GM21528 (cell line): ENCODE data around the gene VPREB1.
"Not testable (repeated sequence)": the region's sequence is repeated elsewhere in the genome, so short reads cannot be mapped to it uniquely, and the experiment has no call there.

Source experiments
- ATAC-seq: cut with Tn5 transposase; IDR thresholded peaks from one replicate; pipeline ENCODE4 v1.9.1; 2021; ENCODE audit warnings: mild to moderate bottlenecking, moderate library complexity; ENCODE audit not compliant: unreplicated experiment, low FRiP score

Gene VPREB1

DNA sequence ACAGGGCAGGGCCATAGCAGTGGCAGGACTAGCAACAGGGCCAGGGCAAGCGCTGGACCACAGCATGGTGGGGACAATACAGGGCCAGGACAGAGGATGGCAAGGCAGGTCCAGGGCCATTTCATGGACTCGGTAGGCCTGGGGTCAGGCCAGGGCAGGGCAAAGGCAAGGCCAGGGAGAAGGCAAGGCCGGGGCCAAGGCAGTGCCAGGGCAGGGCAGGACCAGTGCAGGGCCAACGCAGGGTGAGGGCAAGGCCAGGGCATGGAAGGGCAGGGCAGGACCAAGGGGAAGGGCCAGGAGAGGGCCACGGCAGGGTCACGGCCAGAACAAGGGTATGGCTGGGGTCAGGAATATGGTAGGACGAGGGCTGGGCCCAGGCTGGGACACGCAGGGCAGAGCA lies 45.1 kb downstream of the VPREB1 start:
- not testable (repeated sequence) for ATAC-seq

DNA sequence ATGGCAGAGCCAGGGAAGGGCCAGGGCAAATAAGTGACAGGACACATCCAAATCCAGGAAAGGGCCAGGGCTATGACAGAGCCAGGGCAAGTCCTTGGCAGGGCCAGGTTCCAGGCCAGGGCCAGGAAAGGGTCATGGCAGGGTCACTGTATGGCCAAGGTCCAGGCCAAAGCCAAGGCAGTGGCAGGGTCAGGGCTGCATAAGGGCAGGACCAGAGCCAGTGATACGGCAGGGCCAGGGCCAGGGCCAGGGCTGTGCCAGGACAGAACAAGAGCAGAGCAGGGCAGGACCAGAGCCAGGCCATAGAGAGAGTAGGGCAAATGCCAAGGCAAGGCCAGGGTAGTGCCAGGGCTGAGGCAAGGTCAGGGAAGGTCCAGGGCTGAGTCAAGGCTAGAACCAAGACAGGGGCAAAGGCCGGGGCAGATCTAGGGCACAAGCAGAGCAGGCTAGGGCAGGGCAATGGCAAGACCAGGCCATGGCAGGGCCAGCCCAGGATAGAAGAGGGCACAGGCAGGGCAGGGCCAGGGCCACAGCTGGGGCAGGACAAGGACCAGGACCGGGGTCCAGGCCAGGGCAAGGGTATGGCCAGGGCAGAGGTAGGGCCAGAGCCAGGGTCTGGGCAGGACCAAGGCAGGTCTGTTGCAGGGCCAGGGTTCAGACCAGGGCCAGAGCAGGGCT lies 46.7 kb downstream of the VPREB1 start:
- not testable (repeated sequence) for ATAC-seq

GRCh38 chr22:22292656-22293055 lies 48.1 kb downstream of the VPREB1 start:
- not testable (repeated sequence) for ATAC-seq

- ATAC-seq = not testable (repeated sequence)
Measured at GRCh38 chr22:22293436-22293835, 48.9 kb downstream of the VPREB1 start.

GRCh38 chr22:22294641-22295040 lies 50.1 kb downstream of the VPREB1 start:
- not testable (repeated sequence) for ATAC-seq
